ENCODE data around the gene ABHD14A.

DNA sequence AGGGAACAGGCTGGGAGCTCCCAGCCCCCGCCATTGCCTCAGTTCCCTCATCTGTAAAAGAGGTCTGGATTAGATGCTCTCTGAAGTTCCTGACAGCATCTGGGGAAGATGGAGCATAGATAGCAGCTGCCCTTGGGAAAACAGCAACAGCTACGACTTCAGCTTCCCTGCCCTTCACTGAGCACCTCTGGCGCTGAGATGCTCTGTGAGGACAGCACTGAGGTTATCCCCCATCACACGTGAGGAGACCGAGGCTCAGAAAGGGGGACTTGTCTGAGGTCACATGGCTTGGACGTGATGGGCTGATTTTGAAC is 31.9 kb downstream of the ABHD14A start:
- TF ChIP-seq EZH2phosphoT487 (IDR thresholded peaks at IDR 0.05; ENCODE audit: low read depth), result no peak
- TF ChIP-seq, protein P1, sequence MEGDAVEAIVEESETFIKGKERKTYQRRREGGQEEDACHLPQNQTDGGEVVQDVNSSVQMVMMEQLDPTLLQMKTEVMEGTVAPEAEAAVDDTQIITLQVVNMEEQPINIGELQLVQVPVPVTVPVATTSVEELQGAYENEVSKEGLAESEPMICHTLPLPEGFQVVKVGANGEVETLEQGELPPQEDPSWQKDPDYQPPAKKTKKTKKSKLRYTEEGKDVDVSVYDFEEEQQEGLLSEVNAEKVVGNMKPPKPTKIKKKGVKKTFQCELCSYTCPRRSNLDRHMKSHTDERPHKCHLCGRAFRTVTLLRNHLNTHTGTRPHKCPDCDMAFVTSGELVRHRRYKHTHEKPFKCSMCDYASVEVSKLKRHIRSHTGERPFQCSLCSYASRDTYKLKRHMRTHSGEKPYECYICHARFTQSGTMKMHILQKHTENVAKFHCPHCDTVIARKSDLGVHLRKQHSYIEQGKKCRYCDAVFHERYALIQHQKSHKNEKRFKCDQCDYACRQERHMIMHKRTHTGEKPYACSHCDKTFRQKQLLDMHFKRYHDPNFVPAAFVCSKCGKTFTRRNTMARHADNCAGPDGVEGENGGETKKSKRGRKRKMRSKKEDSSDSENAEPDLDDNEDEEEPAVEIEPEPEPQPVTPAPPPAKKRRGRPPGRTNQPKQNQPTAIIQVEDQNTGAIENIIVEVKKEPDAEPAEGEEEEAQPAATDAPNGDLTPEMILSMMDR (IDR thresholded peaks at IDR 0.05; ENCODE audit: low read depth, low read length), result no peak

Measured in OCI-LY3 (cell line).